ENCODE data around the gene YJU2.
A peak's percentile ranks its signal among the peaks of the same experiment; 100 is the strongest.

The YJU2 gene

DNA sequence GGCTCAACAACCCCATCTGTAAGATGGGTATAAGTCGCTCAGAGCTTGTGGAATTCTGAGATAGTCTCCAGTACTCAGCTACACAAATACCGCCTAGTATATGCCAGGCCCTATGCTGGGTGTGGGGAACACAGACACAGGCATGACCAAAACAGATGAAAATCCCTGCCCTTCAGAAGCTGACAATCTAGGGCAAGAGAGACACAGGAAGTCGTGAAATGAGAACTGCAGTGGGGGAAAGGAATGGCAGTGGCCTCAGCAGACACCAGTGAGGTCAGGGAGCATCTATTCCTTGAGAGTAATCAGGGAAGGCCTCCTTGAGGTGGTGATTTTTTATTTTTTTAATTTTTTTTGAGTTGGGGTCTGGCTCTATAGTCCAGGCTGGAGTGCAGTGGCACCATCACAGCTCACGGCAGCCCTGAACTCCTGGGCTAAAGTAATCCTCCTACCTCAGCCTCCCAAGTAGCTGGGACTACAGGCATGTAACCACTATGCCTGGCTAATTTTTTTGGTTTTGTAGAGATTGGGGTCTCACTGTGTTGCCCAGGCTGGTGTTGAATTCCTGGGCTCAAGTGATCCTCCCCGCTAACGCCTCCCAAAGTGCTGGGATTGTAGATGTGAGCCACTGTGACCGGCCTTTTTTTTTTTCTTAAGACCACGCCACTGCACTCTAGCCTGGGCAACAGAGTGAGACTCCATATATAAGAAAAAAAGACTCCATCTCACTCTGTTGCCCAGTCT, 52.1 kb downstream of the YJU2 start:
- DNase-seq (ENCODE audit: low spot score): no peak
- in situ Hi-C loops (cut with MboI; ENCODE audit: low pct_unique_long_range_greater_than_20kb, low sequenced_read_pairs, unreplicated experiment): no loop called here
- TF ChIP-seq, protein P1, sequence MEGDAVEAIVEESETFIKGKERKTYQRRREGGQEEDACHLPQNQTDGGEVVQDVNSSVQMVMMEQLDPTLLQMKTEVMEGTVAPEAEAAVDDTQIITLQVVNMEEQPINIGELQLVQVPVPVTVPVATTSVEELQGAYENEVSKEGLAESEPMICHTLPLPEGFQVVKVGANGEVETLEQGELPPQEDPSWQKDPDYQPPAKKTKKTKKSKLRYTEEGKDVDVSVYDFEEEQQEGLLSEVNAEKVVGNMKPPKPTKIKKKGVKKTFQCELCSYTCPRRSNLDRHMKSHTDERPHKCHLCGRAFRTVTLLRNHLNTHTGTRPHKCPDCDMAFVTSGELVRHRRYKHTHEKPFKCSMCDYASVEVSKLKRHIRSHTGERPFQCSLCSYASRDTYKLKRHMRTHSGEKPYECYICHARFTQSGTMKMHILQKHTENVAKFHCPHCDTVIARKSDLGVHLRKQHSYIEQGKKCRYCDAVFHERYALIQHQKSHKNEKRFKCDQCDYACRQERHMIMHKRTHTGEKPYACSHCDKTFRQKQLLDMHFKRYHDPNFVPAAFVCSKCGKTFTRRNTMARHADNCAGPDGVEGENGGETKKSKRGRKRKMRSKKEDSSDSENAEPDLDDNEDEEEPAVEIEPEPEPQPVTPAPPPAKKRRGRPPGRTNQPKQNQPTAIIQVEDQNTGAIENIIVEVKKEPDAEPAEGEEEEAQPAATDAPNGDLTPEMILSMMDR (IDR thresholded peaks at IDR 0.05; ENCODE audit: extremely low read depth, insufficient read depth, missing control alignments): no peak

DNA sequence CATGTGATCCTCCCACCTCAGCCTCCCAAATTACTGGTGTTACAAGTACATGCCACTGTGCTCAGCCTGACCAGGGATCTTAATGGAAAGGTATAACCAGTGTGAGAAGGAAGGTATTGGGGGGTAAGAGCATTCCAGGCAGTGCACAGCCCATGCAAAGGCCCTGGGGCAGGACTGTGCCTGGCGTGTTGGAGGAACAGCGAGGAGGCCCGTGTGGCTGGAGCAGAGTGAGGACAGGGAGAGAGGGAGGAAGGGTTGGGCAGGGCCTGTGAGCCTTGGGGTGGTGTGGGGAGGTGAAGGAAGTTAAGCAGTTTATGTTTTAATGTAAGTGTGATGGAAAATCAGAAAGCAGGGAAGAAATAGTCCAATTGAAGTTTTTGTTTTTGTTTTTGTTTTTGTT, 53.7 kb downstream of the YJU2 start:
- TF ChIP-seq, protein P1 (IDR thresholded peaks at IDR 0.05; ENCODE audit: extremely low read depth, insufficient read depth, missing control alignments): no peak
- in situ Hi-C loops (cut with MboI; ENCODE audit: low pct_unique_long_range_greater_than_20kb, low sequenced_read_pairs, unreplicated experiment): no loop called here
- no peak for DNase-seq (ENCODE audit: low spot score)

GRCh38 chr19:4301590-4302242, 54.8 kb downstream of the YJU2 start:
- TF ChIP-seq, protein P1 (IDR thresholded peaks at IDR 0.05; ENCODE audit: extremely low read depth, insufficient read depth, missing control alignments): no peak
- in situ Hi-C loops (cut with MboI; ENCODE audit: low pct_unique_long_range_greater_than_20kb, low sequenced_read_pairs, unreplicated experiment): no loop called here
- no peak for DNase-seq (ENCODE audit: low spot score)

- in situ Hi-C loops (cut with MboI; ENCODE audit: low pct_unique_long_range_greater_than_20kb, low sequenced_read_pairs, unreplicated experiment): no loop called here
- DNase-seq (ENCODE audit: low spot score): no peak
- TF ChIP-seq, protein P1 (IDR thresholded peaks at IDR 0.05; ENCODE audit: extremely low read depth, insufficient read depth, missing control alignments): no peak
Observed at GRCh38 chr19:4302243-4302640, 55.4 kb downstream of the YJU2 start, which contains the start of gene TMIGD2. TMIGD2 (minus strand) TSS chr19:4302389; CDS start chr19:4302385, 4 bp downstream.

DNA sequence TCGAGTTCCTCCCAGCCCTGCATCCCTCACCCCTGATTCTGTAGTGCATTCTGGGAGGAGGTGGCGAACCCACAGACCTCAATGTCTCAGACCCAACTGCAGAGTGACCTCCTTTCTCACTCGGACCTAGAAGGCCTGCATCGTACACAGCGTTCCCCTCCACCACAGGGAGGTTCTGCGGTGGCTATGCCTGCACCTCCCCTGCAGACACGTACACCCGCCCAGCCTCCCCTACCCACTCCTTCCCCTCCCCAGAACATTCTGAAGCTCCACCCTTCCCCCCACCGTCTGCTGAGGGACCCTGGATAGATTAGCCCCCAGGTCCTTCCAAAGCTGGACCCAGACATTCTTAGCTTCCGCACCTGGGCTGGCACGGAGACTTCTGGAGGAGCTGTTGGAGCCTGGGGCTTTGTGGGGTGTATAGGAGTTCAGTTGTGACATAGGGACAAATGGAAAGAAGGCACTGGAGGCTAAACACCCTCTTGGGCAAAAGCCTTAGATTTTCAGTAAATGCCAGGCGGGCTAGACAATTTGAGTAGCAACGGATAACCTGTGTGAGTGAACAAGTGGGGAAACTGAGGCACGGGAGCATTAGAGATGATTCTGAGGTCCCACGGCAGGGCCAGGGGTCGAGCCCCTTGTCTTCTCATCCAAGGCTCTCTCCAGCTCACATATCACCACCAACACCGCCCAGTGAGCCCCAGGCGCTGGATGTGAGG, 57.1 kb downstream of the YJU2 start:
- in situ Hi-C loops (cut with MboI; ENCODE audit: low pct_unique_long_range_greater_than_20kb, low sequenced_read_pairs, unreplicated experiment): no loop called here
- DNase-seq (ENCODE audit: low spot score): no peak
- TF ChIP-seq, protein P1 (IDR thresholded peaks at IDR 0.05; ENCODE audit: extremely low read depth, insufficient read depth, missing control alignments): no peak

GRCh38 chr19:4304538-4305256, 57.8 kb downstream of the YJU2 start, which contains the start of gene FSD1:
FSD1 (plus strand) TSS chr19:4304598; CDS start chr19:4304747, 149 bp downstream.
- in situ Hi-C loops (cut with MboI; ENCODE audit: low pct_unique_long_range_greater_than_20kb, low sequenced_read_pairs, unreplicated experiment): no loop called here
- DNase-seq (ENCODE audit: low spot score): peak; percentile 99
- TF ChIP-seq, protein P1 (IDR thresholded peaks at IDR 0.05; ENCODE audit: extremely low read depth, insufficient read depth, missing control alignments): no peak
